ENCODE results near the gene ATP6V1G3. TPM values are rescaled to one million over a fixed set of nuclear protein-coding genes. Genes with fewer than 3 reads are reported as not detected.

ATP6V1G3 gene
- total and polyA plus RNA-seq, 2 of the 4 experiments (the other 2 are of a cell fraction): not detected

- BruUV-seq (replicated peaks): no TSS peak
- POLR2A ChIA-PET (ENCODE audit: unreplicated experiment): no interaction called here
- DNase-seq: no peak
Observed at GRCh38 chr1:198548890-198549289, 8.4 kb upstream of the ATP6V1G3 start.

More at GRCh38 chr1:198548890-198549289, 8.4 kb upstream of the ATP6V1G3 start:
- Histone ChIP-seq H2BK15ac (ENCODE audit: low read depth, low read length) (no peak overlapping the region), H3K9me3 (ENCODE audit: control insufficient read depth, insufficient read depth, low read length) (0 out of 2 replicates have a peak, but pooled peaks cover 3% of the 10 kb centered on the region), H3K4me1 (ENCODE audit: control insufficient read depth, insufficient read depth, low read length) (no peaks in the 10 kb centered on the region), H3K4me3 (ENCODE audit: insufficient read depth, low read depth, low read length) (no peak overlapping the region), H4K20me1 (ENCODE audit: insufficient read depth, low read length) (no peaks in the 10 kb centered on the region), H2AFZ (replicated peaks; ENCODE audit: low read length, poor library complexity) (no peak overlapping the region), H2BK5ac (ENCODE audit: low read depth, low read length, poor library complexity, severe bottlenecking) (no peak overlapping the region), H2BK20ac (ENCODE audit: low read depth, low read length) (no peak overlapping the region), H3K79me1 (ENCODE audit: low read depth in 1 of 2, low read length in 2 of 2) (no peaks in the 10 kb centered on the region), H2BK120ac (ENCODE audit: low read depth, low read length) (no peak overlapping the region), H3K9me1 (ENCODE audit: insufficient read depth, low read length) (no peaks in the 10 kb centered on the region), H2AK9ac (replicated peaks; ENCODE audit: low read depth, low read length, poor library complexity) (no peak overlapping the region), H2AK5ac (ENCODE audit: low read depth, low read length) (no peak overlapping the region), H3K27ac (ENCODE audit: insufficient read depth, low read length) (no peak overlapping the region), H3K27me3 (ENCODE audit: control insufficient read depth, insufficient read depth, low read length) (no peaks in the 10 kb centered on the region), H3K4ac (ENCODE audit: low read depth, low read length) (no peak overlapping the region), H3K9ac (ENCODE audit: low read depth, low read length) (no peak overlapping the region), H3K18ac (ENCODE audit: low read depth, low read length) (no peak overlapping the region), H3K36me3 (ENCODE audit: control insufficient read depth, insufficient read depth, low read length) (no peaks in the 10 kb centered on the region), H3K56ac (ENCODE audit: extremely low read depth, insufficient read depth, low read length) (no peak overlapping the region), H3K23ac (ENCODE audit: low read depth, low read length) (no peak overlapping the region), H4K5ac (ENCODE audit: low read depth, low read length) (no peak overlapping the region), H4K91ac (ENCODE audit: insufficient read depth, low read depth, low read length) (no peak overlapping the region), H3K4me2 (ENCODE audit: low read depth, low read length) (no peak overlapping the region), H3K14ac (replicated peaks; ENCODE audit: low read depth, low read length) (no peak overlapping the region), H4K8ac (ENCODE audit: low read depth in 2 of 2, low read length in 2 of 2) (no peak overlapping the region)
- no peak for ATAC-seq (ENCODE audit: low read depth)
- intact Hi-C loops (cut with micrococcal nuclease): no loop called here
- in situ Hi-C loops (cut with MboI; ENCODE audit: low sequenced_read_pairs): no loop called here
- CTCF ChIA-PET: no interaction called here
- TF ChIP-seq NFE2L2 (IDR thresholded peaks at IDR 0.05; ENCODE audit: low read depth, low read length): no peak
- no peak for TF ChIP-seq MXI1 (IDR thresholded peaks at IDR 0.05; ENCODE audit: borderline replicate concordance, low read depth, low read length)
- no peak for TF ChIP-seq RFX5 (IDR thresholded peaks at IDR 0.05; ENCODE audit: low read depth, low read length)
- no peak for TF ChIP-seq ELK1 (IDR thresholded peaks at IDR 0.05; ENCODE audit: borderline replicate concordance, low read depth, low read length)
- no peak for TF ChIP-seq FOS (IDR thresholded peaks at IDR 0.05; ENCODE audit: low read depth, low read length)
- no peak for TF ChIP-seq RAD21 (IDR thresholded peaks at IDR 0.05; ENCODE audit: low read length)
- TF ChIP-seq CEBPB (IDR thresholded peaks at IDR 0.05; ENCODE audit: low read depth, low read length): no peak
- TF ChIP-seq BHLHE40 (IDR thresholded peaks at IDR 0.05; ENCODE audit: low read depth, low read length): no peak
- TF ChIP-seq, protein P1, sequence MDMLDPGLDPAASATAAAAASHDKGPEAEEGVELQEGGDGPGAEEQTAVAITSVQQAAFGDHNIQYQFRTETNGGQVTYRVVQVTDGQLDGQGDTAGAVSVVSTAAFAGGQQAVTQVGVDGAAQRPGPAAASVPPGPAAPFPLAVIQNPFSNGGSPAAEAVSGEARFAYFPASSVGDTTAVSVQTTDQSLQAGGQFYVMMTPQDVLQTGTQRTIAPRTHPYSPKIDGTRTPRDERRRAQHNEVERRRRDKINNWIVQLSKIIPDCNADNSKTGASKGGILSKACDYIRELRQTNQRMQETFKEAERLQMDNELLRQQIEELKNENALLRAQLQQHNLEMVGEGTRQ (IDR thresholded peaks at IDR 0.05; ENCODE audit: low read depth, low read length): no peak
- TF ChIP-seq CHD1 (IDR thresholded peaks at IDR 0.05; ENCODE audit: low read depth, low read length): no peak
- TF ChIP-seq RCOR1 (IDR thresholded peaks at IDR 0.05; ENCODE audit: insufficient replicate concordance, low read length): no peak
- no peak for TF ChIP-seq POLR2A (IDR thresholded peaks at IDR 0.05; ENCODE audit: low read depth, low read length)
- TF ChIP-seq CTCF (conservative IDR thresholded peaks at IDR 0.05; ENCODE audit: low read depth, low read length): no peak
- TF ChIP-seq SMC3 (IDR thresholded peaks at IDR 0.05; ENCODE audit: low read depth, low read length): no peak
- no peak for TF ChIP-seq MAFK (IDR thresholded peaks at IDR 0.05; ENCODE audit: low read depth, low read length)
- no peak for TF ChIP-seq MAZ (IDR thresholded peaks at IDR 0.05; ENCODE audit: borderline replicate concordance, low read depth, low read length)
- dilution Hi-C loops (cut with HindIII; ENCODE audit: low sequenced_read_pairs, unreplicated experiment): no loop called here

Data from IMR-90 (cell line).